Esophagus squamous epithelium (tissue), 4 donors: ENCODE measurements around the gene HIKESHI.

Experiments used
- POLR2A ChIP-seq, 4 donors: fragments of 450-650 bp; IDR thresholded peaks; one replicate each; pipeline ENCODE4 v1.6.1; 2017; ENCODE audit warnings: antibody characterized with exemption in 4 of 4, mild to moderate bottlenecking in 4 of 4, moderate library complexity in 3 of 4
- TF ChIP-seq, protein P1 (sequence below), 6 experiments: fragments of 450-650 bp in 4 of 6; fragments of 200-600 bp in 2 of 6; sonication (generic) in 2 of 6; IDR thresholded peaks; one replicate each; pipeline ENCODE4 v1.5.1; 2016 to 2019; ENCODE audit warnings: antibody characterized with exemption in 6 of 6, mild to moderate bottlenecking in 4 of 6, moderate library complexity in 4 of 6

DNA sequence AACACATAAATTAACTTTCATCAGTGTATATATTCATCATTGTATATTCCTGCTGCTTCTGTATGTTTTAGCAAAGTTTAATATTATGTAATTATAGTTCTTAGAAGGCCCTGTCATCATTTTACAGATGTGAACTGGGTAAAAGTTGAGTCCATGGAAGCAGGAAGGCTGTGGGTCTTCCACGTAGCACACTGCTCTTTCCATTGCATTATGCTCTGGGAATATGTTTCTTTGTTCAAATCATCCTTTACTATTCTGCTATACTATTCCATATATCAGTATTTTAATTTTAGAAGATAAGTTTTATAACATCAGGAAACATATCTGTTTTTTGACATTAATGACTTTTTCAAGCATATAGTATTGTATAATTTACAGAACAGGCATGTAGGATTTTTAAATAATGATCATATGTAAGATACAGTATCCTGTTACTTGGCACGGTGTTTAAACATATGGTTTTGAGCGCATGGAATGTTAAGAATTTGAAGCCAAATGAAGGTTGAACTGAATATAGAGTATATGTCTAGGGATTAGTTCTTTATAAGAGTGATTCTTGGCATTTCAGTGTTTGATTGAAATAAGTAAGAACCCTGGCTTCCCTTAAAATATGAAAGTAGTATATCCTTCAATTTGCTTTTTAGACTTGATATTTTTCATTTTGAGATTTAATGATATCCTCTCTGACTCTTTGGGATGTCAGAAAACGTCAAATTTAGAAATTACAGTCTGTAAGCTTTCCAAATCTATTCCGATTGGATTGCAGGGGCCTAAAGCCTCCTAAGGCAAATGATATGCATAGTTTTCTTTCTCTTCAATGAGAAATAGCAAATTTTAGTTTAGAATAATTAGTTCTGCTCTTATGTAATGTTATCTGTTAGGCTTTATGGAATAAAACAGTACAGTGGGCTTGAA lies 81.3 kb downstream of the HIKESHI start:
- TF ChIP-seq, protein P1, sequence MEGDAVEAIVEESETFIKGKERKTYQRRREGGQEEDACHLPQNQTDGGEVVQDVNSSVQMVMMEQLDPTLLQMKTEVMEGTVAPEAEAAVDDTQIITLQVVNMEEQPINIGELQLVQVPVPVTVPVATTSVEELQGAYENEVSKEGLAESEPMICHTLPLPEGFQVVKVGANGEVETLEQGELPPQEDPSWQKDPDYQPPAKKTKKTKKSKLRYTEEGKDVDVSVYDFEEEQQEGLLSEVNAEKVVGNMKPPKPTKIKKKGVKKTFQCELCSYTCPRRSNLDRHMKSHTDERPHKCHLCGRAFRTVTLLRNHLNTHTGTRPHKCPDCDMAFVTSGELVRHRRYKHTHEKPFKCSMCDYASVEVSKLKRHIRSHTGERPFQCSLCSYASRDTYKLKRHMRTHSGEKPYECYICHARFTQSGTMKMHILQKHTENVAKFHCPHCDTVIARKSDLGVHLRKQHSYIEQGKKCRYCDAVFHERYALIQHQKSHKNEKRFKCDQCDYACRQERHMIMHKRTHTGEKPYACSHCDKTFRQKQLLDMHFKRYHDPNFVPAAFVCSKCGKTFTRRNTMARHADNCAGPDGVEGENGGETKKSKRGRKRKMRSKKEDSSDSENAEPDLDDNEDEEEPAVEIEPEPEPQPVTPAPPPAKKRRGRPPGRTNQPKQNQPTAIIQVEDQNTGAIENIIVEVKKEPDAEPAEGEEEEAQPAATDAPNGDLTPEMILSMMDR (IDR thresholded peaks at IDR 0.05) = no peak
- no peak for TF ChIP-seq POLR2A (IDR thresholded peaks at IDR 0.05)
